IPS DF 4.7 (cell line): ENCODE measurements around the gene RIMBP2.

Experiments
- DNase-seq: peaks from one replicate; pipeline ENCODE4 v3.0.0-alpha.2; 2013; ENCODE audit warnings: low spot score; ENCODE audit errors: extremely low read depth

Gene RIMBP2

DNA sequence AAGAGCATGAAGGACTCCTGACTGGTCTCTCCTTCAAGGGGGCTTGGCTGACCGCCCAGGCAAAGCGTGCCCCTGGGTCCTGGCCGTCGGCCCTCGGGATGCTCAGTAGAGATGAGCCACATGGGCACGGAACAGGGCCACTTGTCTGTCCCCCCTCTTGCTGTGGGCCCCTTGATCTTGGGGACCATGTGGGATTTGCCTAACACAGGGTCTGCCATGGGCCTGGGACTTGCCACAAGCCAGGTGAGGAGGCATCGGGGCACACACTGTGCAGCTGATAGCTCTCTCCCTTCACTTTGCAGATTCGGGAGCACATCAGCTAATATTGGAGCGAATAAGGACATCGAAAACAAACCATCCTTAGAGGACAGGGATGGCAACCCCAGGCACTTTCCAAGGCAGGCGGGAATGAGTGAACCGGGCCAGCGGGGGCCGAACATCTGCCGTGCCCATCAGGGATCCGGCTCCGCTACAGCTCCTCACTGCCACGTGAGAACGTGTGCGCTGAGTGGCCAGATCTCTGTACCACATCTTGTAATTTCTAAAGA, 290.3 kb downstream of the RIMBP2 start:
- no peak for DNase-seq

DNA sequence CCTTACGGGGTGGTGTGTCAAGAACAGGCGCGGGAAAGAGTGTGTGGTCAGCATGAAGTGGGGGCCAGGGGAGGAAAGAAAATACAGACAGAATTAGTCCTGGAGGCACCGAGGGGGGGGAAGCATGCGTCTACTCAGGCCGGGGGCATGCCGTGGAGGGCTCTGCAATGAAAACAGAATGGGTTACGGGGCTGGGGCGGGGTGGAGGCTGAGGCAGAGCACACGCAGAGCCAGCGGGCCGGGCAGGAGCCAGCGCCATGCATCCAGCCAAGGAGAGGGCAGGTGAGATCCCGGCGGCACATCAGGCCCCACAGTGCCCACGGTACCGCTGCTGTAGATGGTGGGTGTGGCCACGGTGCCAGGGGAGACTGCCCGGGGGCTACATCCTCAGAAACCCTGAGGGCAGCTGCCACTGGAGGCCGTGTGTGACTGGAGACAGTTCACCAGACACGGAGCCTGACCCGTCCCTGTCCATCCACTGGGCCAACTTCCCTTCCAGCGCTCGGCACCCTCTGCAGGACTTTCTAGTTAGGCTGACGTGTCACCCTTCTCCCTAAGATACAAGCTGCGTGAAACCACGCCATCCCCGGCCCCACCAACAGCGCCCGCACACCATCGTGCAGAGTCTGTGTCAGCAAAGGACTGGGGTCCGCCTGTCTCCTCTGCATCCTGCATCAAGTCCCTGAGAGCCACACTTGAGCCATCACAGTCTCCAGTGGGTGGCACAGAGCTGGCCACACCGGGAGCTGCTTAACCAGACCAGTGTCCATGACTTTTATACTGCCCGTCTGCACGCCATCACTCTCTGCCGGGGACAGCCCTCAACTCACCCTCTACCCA, 291.0 kb downstream of the RIMBP2 start:
- no peak for DNase-seq

DNA sequence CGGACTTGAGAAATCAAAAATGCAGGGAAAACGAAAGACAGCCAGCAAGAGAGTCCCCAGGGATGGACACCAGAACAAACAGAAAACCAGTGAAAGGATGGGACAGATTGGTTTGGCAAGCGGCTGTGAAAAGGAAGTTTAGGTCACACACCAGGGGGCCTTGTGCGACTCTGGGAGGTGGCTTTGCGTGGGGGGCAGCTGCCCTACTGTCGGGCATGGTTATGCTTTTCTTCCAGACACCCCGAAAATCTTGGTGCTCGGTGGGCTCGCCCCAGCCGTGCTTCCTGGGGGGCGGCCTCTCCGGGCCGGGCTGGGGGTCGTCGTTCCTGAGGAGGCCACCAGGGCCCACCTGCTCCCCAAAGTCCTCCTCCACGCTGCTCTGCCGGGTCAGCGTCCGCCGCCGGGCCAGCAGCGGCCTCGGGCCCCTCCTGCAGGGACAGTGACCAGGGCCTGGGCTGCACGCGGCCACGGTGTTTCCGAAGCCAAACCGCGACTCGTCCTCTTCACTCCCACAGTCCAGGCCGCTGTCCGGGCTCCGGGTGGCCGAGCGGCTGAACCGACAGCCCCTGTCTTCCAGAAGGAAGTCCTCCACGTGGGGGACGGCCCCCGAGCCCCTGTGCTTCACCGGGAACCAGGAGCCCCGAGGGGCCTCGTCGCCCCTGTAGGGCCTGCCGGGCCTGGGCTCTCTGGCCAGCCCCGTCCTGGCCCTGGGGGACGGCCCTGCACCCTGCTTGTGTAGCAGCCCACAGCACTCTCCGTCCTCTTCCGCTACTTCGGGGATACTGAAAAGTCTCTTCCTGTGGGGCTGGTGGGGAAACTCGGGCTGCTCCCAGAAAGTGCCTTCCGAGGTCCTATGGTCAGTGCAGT, 291.9 kb downstream of the RIMBP2 start:
- DNase-seq: no peak

DNA sequence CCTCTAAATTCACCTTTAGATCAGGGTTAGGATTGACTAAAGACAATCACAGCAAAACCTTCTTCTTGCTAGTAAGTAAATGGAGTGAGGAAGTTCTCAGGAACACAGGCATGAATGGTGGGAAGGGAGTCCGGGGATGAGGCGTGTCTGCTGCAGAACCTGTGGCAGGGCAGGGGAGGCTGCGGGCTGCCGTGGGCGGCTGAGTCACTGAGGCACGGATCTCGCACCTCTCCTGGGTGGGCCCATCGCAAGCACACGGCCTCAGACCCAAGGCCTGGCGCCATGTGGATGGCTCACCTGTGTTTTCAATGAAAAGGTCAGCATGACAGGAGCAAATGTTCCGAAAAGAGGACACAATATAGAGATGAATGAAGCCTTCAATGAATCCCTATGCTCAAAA, 293.0 kb downstream of the RIMBP2 start:
- DNase-seq: no peak

DNA sequence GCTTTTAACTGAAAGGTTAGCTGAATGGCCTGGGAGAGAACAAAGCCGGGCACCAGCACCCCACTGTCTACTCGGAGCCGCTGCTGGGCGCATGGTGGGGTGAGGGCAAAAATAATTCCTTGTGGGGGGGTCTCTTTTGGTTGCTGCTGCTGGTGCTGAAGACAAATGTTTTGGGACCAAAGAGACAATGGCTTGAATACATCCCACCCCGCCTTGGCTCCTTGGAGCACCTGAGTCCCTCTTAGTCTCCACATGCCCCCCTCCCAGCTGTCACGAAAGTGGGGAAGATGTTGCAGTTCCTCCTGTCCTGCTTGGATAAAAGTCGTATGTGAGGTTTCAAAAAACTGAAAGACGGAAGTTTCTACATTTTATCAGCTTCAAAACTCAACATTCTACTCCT, 293.4 kb downstream of the RIMBP2 start:
- no peak for DNase-seq

DNA sequence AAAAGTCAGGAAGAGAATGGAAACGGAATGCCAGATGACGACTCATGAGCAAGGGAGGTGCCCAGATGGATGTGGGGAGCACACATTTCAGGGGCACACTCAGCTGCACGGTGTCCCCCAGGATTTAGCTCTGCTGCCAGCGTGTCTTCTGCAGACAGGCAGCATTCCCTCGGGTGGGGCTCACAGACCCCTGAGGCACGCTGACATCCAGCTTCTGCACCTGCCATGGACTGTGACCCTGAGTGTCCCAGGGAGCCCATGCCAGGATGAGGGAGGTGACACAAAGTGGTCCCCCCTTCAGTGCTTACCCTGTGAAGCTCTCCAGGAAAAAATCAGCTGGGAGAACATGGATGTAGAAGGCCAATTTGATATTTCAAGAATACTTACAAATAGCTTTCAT, 294.2 kb downstream of the RIMBP2 start:
- DNase-seq: no peak

DNA sequence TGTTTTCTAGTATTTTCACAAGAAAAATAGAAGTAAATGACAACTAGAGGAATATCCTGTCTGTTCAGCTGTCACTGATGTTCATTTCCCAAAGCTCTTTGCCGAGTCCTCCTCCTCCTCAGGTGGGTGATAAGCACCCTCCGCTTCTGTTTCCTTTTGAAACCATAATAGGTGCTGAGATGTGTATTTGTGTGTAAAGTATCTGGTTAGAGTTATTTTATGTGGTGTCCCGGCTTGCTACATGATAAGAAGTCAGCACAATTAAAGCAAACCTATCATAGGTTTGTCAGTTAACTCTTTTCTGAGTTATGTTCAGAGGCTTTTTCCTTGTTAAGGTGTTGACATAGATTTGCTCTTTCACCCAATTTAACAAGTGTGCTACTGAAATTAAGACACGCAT, 296.0 kb downstream of the RIMBP2 start:
- DNase-seq: no peak

DNA sequence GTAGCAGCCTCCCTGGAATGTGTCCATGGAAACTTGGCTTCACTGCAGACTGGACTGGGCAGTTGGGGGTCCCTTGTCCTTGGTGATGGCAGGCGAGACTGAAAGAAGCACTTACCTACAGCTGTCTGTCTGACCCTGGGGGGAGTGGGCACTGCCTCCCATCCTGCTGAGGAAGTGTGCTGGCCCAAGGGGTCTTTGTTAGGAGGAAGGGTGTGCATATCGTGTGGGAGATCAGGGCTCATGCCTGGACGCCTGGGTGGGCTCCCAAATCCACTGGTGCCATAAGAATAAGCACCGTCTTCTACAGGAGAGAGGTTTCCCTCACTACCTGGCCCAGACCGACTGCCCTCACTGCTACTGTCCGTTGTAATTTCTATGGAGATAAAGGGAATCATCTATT, 297.0 kb downstream of the RIMBP2 start:
- no peak for DNase-seq

DNA sequence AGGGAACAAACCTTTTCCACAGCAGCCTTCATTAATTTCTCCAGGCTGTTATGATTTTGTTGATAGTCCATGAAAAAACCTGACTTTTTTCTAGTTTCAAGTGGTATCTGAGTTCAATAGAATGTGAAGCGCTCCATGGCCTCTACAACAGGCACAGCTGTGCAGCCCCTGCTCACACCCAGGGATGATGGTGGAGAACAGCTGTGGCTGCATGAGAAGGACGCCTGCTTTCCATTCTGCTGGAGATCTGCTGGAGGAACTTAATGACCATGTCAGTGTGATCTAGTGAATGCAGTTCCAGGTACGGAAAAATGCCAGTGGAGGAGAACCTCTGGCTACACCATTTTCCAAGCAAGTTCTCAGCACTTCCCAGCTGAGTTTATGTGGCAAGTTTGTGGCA, 297.8 kb downstream of the RIMBP2 start:
- no peak for DNase-seq

DNA sequence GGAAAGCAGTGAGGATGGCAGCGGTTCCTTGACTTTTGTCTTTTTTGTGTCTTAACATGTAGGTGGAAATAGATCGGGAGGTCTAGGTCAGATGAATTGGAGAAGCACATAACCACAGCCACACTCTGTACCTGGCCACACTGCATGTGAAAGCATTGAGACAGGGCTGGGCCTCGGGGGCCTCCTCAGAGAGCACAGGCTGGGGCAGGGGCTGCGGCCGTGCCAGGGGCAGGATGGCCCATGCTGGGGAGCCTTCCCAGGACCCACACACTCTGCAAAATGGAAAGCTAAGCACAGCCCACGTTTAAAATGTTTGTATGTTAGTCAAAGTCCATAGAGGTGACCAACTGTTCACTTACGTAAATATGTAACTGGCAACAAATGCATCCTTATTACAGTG, 301.7 kb downstream of the RIMBP2 start:
- DNase-seq: no peak

DNA sequence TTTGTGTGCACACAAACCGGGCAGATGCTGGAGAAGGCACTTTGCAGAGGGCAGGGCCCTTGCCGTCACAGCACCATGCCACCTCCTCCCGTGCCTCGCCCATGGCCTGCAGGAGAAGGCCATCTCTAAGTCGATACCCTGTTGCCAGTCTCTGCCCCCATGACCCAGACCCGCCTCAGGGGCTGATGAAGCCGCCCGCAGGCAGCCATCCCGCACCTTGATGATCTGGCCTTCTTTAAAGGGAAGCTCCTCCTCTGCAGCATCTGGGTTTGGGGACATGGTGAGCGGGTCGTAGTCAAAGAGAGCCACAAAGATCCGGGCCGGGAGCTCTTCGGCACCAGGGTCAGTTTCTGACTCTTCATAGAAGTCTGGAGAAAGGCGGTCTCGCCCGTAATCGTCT, 302.2 kb downstream of the RIMBP2 start:
- DNase-seq: no peak

DNA sequence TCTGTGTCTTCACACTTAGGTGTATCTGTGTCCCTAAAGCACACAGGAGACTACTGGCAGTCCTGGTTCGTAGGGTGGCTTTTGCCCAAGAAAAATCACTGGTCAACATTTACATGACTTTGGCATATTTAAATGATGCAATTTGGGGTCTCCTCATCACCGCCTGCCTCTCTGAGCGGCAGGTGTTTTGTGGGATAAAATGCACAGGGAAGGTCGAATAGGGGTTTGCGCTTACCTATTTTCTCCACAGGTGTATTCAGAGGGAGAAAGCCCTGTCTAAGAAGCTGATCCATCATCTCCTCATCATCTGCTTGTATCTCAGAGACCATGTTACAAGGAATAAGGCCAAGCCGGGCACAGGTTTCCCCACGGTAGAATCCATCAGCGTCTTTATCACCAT, 303.7 kb downstream of the RIMBP2 start:
- DNase-seq: no peak

DNA sequence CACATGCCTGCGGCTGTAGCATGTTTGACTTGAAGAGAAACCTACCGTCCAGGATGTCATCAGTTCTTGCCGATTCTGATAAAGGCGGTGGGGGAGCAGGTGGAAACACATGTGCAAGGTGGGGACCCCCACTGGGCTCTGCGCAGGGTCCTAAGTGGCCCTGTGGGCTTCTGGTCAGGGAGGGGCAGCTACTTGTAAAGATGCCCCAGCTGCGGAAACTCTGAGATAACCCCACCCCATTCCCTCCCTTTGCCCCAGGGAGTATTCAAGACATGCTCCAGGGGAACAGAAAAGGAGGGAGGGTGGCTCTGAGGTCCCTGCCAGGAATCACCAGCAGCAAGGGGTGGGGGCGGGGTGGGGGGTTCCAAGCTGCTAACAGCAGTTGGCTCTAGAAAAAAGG, 310.8 kb downstream of the RIMBP2 start:
- DNase-seq: no peak

DNA sequence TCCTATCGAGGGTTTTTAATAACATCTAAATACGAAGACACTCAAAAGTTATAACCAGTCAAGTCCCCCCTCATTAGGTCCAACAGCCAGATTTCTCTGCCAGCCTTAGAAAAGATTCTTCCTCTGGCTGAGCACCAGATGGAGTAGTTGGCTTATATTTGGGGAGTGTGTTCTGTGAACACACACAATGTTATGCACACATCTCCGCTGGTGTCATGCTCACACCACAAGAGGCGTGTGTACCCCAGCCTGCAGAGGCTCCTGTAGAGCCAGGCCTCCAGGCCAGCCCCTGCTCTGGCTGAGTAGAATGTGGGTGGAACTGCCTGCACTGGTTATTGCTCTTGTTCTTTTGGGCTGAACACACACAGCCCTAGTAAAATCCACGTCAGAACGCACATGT, 314.4 kb downstream of the RIMBP2 start:
- DNase-seq: no peak

DNA sequence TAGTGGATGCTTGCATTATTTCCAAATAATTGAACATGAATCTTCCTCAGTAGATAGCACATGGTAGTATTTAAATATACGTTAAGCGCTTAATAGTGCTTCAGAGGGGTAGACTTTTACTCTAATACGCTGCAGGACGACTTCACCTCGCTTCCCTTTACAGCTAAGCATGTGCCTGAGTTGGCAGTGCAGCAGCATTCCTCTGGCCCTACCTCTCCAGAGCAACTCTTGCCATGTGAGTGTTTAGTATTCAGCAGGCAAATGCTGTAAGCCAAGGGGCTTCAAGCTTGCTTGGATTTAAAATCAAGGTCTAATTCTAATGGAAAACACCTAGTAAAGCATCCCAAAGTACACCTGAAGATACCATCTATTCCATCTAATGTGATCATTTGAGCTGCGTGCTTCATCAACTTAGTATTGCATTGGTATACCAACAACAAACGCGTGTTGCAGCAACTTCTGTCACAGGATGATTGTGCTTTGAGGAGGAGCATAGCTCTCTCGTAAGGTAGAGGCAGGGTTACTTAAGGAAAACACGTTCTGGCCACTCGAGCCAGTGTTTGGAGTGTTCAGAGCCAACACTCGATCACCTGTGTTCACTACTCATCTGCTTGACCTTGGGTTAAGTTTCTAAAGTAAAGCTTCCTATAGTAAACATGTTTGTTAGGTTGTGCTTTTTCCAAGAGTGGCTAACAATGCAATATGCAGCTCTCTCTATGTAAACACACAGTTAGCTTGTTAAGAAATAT, 317.8 kb downstream of the RIMBP2 start:
- no peak for DNase-seq

DNA sequence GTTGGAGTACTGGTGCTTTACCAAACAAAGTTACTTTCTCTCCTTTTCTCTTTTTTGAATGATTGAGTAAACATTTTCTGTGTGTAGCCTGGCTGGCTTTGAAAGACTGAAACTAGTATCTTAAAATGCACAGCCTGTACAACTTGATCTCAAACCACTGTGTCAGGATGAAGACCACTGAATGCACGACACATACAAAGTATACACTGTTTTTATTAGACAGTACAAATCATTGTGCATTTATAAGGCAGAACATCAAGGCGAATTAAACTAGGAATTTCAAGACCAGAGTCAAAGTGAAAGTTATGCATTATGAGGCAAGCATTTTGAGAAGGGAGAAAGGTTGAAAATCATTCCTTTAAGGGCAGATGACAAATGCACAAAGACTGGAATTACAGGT, 319.4 kb downstream of the RIMBP2 start:
- no peak for DNase-seq

DNA sequence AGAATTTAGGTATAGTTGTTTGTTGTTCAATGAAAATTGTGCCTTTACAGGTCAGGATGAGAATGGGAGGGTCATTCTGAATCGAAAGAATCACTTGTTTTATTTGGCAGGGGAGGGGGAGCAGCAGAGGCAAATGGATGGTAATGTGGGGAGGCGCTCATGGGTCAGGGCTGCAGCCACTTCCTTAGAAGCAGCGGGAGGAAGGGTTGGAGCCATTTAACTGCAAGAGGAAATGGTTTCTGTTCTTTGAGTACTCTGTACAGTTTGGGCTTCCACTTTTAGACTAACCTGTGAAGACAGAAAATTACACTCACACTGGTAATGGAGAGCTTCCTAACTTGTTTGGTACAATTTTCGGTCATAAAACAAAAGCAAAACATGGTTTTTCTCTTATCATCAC, 321.2 kb downstream of the RIMBP2 start:
- DNase-seq: no peak

DNA sequence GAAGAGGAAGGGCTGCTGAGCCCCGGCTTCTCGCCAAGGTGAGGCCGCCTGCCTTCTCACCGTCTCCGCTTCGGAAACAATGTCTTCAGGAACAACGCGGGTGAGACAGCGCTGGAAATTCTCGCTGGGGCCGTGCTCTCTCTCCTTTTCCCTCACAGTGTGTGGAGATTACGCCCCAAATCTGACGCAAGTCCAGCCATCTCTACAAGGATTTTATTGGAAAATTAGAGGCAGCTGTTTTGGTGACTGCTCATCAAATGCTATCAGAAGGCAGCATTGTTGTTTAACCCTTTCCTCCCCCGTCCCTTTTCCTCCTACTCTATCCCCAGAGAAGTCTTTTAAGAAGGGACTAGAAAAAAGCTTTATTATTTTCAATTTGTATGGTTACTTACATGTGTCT, 324.9 kb downstream of the RIMBP2 start:
- no peak for DNase-seq

DNA sequence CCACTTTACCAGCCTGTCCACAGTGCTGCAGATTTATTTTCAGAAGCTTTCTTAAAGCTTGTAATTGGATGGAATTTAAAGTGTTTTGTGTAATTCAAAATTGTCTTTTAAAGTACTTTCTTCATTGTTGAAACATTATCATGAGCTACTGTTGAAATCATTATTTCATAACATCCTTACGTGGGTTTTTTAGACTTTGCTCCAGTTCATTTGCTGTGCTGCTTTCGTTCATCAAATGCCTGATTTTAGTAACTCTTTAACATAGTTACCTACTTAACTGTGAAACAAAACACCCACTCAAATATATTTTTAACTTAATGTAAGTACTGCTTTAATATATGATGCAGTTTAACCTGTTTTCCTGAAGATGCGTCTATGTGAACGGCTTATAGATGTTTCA, 330.9 kb downstream of the RIMBP2 start:
- DNase-seq: no peak

DNA sequence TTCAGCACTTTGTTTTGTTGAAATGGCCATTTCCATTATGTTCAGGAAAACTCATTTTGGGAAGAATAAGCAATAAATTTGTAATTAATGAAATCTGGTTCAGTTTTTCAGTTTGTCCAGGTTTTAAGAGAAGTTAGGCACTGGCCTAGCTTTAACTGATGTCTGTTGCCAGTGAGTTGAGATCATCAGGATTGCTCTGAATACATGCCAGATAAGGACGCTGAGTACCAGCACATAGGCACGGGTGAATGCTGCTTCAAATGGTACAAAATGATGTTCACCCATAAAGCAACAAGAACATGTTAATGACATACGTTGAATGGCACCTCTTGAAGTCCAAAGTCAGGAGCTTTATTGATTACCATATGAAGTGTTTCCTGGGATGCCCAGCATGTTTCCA, 331.9 kb downstream of the RIMBP2 start:
- DNase-seq: no peak

DNA sequence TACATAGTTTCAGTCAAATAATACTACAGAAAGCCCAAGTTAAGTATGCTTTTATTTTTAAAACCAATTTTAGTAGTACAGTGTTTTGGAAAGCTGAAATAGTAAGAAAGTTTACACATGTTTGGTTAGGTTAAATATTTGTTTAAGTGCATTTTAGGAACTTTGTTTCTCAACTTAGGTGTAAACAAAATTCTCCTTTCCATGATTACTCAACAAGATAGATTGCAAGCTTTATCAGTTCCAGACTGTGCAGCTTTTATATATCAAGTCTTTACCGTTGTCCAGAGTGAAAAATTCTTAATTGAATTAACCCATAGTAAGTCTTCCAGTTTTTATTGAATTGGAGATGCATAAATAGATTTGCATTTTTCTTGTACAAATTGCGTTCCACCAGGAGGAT, 333.3 kb downstream of the RIMBP2 start:
- DNase-seq: no peak
